NCI-H2107 (cell line): ENCODE data around the gene ATAT1.
"Not testable (repeated sequence)": the region's sequence is repeated elsewhere in the genome, so short reads cannot be mapped to it uniquely, and the experiment has no call there.

ENCODE experiments used
- DNase-seq: peaks from one replicate; lab custom pipeline; 2025; lab: John Stamatoyannopoulos, UW

Gene ATAT1

DNA sequence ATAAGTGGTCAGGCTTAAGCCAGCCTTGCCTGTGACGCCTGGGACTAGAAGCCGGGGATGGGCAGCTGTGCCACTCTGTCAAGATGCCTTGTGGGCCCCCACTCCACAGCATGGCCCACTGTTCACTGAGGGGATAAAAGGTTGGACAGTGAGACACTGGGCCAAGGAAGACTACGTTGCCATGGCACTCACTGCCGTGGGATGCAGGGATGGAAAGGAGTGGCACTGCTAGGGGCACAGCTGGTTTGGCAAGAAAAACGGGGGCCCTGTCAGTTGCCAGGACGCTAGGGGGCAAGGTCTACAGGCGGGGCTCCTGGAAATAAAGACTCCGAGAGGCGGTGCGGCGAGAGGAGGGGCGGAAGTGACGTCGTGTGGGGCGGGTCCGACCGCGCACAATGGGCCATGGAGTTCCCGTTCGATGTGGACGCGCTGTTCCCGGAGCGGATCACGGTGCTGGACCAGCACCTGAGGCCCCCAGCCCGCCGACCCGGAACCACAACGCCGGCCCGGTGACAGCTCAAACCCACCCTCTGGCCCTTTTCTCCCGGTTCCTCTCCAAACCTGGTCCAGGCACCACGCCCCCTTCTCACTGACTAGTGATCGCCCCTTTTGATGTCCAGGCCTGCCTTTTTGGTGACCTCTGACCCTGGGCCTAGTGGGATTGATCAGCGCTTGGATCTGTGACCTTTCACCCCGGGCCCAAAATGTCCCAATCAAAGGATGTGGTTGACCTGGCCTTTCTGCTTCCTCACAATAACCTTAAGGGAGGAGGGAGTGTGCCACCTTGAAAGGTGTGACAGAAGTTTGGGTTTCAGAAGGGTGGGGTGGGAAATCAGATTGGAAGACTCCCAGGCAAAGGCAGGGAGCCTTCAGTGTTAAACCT, at the start of gene ATAT1:
Gene ATAT1 (plus strand): TSS at position 391 of the 883 bp plus-strand sequence.
- peak; percentile 21 for DNase-seq

DNA sequence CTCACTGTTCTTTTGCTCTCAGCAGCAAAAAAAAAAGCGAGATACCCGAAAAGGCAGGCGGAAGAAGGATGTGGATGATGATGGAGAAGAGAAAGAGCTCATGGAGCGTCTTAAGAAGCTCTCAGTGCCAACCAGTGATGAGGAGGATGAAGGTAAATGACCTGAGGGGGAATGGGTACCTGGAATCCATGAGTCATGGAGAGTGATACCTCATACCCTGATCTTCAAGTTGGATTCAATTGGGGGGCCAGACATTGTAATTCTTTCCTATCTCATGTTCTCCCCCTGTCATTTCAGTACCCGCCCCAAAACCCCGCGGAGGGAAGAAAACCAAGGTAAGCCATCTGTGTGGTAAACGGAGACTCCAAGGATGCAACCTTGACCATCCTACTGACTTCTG, 48.6 kb upstream of the ATAT1 start:
- no peak for DNase-seq

DNA sequence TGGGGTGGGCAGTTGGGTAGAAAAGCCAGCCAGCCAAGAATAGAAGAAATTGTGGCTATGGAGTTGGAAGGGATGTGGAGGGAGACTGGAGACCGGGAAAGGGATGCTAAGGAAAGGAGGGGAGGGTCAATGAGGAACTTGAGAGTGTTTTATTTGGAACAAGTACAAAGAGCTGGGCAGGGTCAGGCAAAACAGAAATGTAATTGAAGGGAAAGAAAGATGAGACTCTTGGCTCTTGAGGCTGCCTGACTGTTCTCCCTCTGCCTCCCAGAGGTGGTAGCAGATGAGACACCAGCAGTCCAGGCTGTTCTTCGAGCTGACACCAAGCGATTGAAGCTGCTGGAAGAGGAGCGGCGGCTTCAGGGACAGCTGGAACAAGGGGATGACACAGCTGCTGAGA, 42.8 kb upstream of the ATAT1 start:
- DNase-seq, result no peak

DNA sequence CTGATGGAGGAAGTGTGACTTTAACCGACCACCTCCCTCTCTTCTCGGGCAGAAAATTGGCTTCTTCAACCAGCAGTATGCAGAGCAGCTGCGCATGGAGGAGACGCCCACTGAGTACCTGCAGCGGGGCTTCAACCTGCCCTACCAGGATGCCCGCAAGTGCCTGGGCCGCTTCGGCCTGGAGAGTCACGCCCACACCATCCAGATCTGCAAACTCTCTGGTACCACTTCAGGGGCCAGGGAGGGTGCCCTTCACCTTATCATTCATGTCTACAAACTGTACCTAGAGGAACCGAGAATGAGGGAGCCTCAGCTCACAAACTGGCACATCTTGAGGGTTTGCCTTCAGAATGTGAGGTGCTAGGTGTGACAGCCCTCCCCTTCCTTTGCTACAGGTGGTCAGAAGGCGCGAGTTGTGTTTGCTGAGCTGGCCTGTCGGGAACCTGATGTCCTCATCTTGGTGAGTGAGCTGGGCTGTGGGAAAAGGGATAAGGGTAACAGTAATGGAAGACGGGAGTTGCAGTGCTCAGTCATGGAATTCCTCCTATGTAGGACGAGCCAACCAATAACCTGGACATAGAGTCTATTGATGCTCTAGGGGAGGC, 36.8 kb upstream of the ATAT1 start:
- no peak for DNase-seq

DNA sequence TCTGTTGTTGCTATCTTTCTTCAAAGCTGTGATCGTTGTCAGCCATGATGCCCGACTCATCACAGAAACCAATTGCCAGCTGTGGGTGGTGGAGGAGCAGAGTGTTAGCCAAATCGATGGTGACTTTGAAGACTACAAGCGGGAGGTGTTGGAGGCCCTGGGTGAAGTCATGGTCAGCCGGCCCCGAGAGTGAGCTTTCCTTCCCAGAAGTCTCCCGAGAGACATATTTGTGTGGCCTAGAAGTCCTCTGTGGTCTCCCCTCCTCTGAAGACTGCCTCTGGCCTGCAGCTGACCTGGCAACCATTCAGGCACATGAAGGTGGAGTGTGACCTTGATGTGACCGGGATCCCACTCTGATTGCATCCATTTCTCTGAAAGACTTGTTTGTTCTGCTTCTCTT, 36.2 kb upstream of the ATAT1 start:
- no peak for DNase-seq

DNA sequence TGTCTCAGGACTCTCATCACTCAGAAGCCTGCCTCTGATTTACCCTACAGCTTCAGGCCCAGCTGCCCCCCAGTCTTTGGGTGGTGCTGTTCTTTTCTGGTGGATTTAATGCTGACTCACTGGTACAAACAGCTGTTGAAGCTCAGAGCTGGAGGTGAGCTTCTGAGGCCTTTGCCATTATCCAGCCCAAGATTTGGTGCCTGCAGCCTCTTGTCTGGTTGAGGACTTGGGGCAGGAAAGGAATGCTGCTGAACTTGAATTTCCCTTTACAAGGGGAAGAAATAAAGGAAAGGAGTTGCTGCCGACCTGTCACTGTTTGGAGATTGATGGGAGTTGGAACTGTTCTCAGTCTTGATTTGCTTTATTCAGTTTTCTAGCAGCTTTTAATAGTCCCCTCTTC, 35.7 kb upstream of the ATAT1 start:
- DNase-seq, result no peak

DNA sequence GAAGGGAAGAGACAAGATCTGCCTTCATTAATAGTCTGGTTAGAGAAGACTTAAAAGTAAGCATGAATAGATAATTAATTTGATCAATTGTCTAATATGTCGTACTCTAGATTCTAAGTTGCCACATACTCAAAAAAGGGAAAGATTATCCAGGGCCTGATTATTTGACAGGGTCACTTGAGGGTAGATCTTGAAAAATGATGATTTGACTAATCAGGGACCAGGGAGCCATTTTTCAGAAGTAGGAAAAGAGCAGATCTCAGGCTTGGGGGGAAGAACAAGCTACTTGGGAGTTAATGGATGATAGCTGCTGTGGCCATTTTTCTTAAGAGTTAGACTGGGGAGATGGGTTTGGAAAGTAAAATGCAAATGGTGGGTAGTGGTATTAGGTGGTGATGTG, 34.4 kb upstream of the ATAT1 start:
- DNase-seq, result no peak

DNA sequence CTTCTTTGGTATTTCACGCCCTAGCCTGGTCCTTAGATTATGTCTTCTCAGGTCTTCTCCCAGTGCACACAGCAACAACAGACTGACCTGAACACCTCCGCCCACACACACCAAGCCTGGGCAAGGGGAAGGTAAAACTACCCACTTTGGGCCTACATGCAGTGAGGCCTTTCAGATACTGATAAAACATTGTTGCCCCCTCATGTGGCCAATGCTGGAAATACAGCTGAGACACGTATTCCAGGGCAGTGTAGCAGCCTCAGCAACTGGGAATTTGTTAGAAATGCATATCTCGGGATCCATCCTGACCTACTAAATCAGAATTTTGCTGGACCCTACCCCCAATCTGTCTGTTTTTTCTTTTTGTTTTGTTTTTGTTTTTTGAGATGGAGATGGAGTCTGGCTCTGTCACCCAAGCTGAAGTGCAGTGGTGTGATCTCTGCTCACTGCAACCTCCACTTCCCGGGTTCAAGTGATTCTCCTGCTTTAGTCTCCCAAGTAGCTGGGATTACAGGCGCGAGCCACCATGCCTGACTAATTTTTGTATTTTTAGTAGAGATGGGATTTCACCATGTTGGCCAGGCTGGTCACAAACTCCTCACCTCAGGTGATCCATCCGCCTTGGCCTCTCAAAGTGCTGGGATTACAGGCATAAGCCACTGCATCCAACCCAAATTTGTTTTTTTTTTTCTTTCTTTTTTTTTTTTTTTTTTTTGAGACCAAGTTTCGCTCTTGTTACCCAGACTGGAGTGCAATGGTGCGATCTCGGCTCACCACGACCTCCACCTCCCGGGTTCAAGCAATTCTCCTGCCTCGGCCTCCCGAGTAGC, 29.1 kb upstream of the ATAT1 start:
- not testable (repeated sequence) for DNase-seq

DNA sequence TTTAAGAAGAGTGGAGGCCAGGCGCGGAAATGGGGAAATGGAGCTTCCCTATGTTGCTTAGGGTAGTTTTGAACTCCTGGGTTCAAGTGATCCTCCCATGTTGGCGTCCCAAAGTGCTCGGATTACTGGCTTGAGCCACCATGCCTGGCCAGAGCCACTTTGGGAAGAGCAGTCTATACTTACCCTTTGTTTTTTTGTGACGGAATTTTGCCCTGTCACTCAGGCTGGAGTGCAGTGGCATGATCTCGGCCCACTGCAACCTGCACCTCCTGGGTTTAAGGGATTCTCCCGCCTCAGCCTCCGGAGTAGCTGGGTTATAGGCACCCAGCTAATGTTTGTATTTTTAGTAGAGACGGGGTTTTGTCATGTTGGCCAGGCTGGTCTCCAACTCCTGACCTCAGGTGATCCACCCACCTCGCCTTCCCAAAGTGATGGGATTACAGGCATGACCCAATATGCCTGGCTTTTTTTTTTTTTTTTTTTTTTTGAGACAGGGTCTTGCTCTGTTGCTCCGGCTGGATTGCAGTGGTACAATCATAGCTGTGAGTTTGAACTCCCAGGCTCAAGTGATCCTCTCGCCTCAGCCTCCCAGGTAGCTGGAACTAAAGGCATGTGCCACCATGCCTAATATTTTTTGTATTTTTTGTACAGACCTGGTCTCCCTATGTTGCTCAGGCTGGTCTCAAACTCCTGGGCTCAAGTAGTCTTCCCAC, 27.6 kb upstream of the ATAT1 start:
- DNase-seq, result no peak

DNA sequence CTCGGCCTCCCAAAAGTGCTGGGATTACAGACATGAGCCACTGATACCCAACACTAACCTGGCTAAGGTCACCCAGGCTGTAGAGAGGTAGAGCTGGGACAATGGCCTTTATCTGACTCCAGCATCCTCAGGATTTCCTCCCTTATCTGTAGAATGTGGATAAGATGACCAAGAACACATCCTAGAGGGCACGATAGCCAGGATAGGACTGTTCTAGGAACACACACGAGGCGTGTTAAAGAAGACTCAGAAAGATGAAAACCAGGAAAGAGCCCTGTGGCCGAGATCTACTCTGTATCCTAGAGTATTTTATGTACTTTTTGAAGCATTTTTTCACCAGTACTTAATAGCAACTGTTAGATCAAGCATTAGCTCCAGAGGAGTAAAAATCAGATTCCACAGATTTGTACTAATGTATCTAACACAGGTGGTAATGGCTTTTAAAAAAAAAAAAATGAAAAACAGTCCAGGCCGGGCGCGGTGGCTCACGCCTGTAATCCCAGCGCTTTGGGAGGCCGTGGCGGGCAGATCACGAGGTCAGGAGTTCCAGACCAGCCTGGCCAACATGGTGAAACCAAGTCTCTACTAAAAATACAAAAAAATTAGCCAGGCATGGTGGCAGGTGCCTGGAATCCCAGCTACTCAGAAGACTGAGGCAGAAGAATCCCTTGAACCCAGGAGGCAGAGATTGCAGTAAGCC, 26.9 kb upstream of the ATAT1 start:
- DNase-seq, result no peak

DNA sequence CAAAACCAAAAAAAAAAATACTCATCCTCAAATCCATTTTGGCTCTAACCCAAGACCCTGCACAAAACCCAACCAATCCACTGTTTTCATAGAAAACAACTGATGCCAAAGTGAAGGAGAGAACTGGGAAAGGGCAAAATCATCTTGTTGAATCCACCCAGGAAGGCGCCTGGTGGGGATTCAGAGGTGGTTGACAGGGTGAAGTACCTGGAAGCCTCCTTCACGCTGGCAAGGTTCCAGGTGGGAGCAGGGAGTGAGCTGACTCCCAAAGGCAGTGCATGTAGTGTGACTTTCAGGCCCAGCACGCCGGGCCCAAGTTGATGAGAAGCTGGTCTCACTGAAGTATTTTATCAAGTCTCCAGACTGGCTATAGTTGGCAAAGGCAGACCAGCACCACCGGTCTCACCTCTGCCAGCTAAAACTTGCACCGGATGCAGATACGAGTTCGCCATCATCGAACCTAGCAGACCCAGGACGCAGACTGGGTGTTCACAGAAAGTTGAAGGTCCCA, 26.2 kb upstream of the ATAT1 start:
- no peak for DNase-seq

DNA sequence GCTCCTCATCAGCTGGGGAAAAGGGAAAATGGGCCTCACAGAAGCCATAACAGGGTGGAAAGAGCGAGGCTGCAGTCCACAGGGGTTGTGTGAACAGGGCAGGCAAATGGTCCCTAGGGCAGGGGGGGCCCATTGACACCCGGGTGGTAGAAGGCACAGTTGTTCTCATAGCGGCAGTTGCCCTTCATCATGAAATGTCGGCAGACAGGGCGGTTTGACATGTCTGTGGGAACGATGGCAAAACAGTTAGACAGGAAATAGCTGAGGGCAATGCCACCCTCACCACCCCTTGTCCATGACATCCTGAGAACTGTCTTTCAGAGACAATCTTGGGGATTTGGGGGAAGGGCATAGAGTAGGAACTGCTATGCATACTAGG, 25.2 kb upstream of the ATAT1 start:
- no peak for DNase-seq

DNA sequence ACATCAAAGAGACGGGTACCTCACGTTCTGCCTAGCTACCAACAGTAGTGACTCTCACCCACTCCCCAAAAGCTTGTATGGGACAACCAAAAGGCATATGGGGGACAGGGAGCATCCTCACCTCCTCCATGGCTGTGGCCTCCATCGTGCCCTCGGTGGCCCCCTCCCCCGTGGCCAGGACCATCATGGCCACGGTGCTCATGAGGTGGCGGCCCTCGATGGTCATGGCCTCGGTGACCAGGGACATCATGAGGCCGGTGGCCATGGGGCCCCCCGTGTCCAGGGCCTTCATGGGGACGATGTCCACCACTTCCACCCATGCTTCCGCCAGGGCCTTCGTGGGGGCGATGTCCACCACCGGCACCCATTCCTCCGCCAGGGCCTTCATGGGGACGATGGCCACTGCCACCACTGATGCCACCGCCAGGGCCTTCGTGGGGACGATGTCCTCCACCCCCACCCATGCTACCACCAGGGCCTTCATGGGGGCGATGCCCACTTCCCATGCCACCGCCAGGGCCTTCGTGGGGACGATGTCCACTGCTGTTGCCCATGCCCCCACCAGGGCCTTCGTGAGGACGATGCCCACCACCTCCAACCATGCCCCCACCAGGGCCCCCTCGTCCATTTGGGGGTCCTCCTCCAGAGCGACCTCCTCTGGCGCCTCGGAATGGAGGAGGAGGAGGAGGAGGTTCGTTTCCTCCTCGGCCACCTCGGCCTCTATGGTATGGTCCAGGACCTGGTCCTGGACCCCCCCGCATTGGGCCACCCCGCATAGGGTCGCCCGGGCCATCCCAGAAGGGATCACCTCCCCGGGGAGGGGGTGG, 24.6 kb upstream of the ATAT1 start:
- DNase-seq, result no peak

DNA sequence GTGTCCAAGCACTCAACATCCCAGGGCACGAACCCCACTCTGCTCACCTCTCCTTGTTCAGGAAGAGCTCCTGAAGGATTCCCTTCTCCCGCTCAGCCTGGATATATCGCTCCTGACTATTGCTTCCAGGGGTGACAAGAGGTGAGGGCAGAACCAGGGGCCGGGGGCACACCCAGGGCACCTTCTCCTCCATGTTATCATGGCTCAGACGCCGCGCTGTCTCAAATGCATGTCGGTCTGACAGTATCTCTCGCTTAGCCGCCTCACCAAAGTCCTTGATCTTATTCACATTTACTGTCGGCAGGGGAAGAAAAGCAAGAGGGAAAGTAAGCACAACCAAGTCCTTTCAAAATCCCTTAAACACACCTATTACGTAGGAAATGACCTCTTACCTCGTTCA, 22.7 kb upstream of the ATAT1 start:
- DNase-seq, result no peak

DNA sequence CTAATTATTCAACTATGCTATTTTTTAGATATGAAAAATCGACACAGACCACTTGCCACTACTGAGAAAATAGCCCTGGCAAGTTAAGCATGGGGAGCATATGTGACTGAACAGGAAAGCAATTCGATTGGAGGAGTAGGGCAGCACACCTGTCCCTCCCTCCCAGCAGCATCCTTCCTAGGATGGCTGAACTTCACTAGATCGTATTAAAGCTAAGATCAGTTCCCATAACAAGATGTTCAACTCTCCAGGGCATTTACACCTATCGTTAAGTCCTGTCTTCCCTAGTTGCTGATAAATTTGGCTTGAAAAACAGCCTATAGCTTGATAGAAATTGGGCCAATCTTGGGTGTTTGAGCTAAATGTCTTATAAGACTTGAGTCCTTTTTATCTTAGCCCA, 16.6 kb upstream of the ATAT1 start:
- no peak for DNase-seq

DNA sequence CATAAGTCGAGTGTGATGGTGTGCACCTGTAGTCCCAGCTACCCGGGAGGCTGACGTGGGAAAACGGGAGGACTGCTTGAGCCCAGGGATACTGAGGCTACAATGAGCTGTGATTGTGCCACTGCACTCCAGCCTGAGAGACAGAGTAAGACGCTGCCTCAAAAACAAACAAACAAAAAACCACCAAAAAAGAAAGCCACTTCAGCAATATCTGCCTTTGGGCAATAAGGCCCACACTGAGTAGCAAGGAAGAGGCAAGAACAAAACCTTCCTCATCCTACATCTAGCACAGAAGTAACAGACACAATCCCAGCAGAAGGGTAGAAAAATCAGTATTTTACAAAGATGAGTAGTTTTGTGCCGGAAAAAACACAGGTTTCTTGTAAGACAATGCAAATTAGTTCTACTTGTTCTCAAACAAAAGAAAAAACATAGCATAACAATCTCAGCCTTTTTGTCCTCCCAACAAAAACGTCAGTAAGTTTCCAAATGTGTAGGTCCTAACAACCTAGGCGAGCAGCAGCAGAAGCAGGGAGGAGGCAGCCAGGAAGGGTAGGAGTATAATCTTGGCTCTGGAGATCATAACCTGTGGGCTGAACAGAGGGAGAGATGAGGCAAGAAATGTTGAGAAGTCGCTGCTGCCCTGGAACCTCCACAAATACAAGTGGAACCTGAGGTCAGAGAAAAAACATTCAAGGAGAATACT, 15.4 kb upstream of the ATAT1 start:
- no peak for DNase-seq

DNA sequence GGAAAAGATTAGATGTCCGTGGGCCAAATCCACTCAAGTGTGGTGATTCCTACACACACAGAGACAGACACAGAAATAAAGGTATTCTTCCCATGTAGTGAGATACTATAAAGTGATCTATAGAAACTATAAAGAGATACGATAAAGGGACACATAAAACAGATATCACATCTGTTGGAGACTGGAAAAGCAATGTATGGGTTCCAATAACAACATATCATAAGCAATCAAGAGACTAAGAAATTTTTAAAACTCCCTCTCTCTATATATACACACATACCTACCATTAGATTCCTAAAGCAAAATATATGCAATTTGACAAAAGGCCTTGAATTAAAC, 14.8 kb upstream of the ATAT1 start:
- DNase-seq, result no peak

DNA sequence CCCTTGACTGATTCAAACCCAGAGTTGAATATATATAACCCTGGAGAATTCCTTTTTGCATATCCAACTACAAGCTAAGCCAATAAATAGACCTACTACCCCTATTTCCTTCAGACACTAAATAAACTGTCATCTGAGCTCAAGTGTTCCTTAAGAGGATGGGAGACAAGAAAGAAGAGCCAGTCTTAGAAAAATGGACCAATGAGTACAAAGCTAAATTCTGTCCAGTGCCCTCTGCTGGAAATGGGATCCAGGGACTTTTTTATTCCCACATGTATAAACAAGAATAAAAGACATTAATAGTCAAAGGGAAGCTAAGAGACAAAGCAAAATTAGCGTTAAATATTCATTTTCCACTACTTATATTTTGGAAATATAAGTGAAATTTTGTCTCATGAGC, 14.5 kb upstream of the ATAT1 start:
- no peak for DNase-seq

DNA sequence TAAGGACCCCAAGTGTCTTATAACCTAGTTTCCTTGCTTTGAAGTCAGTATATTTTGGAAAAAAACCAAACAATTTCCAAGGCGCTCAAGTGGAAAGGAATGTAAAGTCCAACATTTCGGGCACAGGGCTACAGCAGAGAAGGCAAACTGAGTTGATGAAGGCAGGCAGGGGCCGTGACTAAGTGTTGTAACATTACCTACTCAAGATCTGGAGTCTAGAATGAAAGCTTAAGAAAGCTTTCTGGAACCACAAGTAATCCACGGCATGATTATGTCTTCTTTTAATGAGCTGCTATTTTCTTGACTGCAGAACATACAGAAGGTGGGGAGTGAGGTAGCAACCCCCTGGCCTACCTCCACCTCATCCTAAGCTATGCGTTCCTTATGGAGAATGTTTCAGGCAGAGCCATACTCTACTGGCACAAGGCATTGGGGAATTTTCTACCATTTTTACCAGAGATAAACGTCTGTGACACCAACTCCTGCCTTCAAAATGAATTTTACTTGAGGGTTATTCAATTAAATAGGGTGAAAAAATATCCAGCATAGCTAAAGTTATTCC, 13.9 kb upstream of the ATAT1 start:
- no peak for DNase-seq
